GM21360 (cell line): ENCODE data around the gene MT1E.

Source experiments
- ATAC-seq: cut with Tn5 transposase; IDR thresholded peaks from one replicate; pipeline ENCODE4 v1.9.1; 2021; ENCODE audit warnings: mild to moderate bottlenecking, moderate library complexity; ENCODE audit not compliant: unreplicated experiment

The MT1E gene

GRCh38 chr16:56623637-56624036 lies 1.9 kb upstream of the MT1E start:
- ATAC-seq: no peak

- ATAC-seq: no peak
Measured at GRCh38 chr16:56625943-56626654, 518 bp downstream of the MT1E start.

- no peak for ATAC-seq
Measured at GRCh38 chr16:56626685-56627084, 1.1 kb downstream of the MT1E start.

- ATAC-seq: no peak
Measured at GRCh38 chr16:56628486-56629350, 3.1 kb downstream of the MT1E start.

GRCh38 chr16:56629531-56629930 lies 4.0 kb downstream of the MT1E start:
- no peak for ATAC-seq

GRCh38 chr16:56630134-56630533 lies 4.6 kb downstream of the MT1E start:
- ATAC-seq: peak; percentile 79

- ATAC-seq: no peak
Measured at GRCh38 chr16:56631197-56631596, 5.6 kb downstream of the MT1E start.

- ATAC-seq: no peak
Measured at GRCh38 chr16:56631832-56632155, 6.2 kb downstream of the MT1E start.

GRCh38 chr16:56632156-56632847 lies 6.7 kb downstream of the MT1E start, which contains the start of gene MT1M:
Gene MT1M, plus strand, starts transcription at chr16:56632659. Its CDS starts 73 bp downstream, at chr16:56632732.
- no peak for ATAC-seq

- ATAC-seq: no peak
Measured at GRCh38 chr16:56632848-56633365, 7.3 kb downstream of the MT1E start.

GRCh38 chr16:56633535-56633934 lies 8.0 kb downstream of the MT1E start:
- no peak for ATAC-seq

- no peak for ATAC-seq
Measured at GRCh38 chr16:56634715-56635440, 9.3 kb downstream of the MT1E start.

GRCh38 chr16:56635441-56635967 lies 9.9 kb downstream of the MT1E start:
- ATAC-seq: no peak

GRCh38 chr16:56636616-56637413 lies 11.2 kb downstream of the MT1E start:
- ATAC-seq: no peak

- ATAC-seq: no peak
Measured at GRCh38 chr16:56637814-56638750, 12.5 kb downstream of the MT1E start, which contains the start of gene MT1A. Gene MT1A, plus strand, starts transcription at chr16:56638666. Its CDS starts 73 bp downstream, at chr16:56638739.

GRCh38 chr16:56639045-56639444 lies 13.5 kb downstream of the MT1E start:
- ATAC-seq: no peak

GRCh38 chr16:56640076-56640475 lies 14.5 kb downstream of the MT1E start:
- no peak for ATAC-seq

- ATAC-seq: no peak
Measured at GRCh38 chr16:56641166-56641565, 15.6 kb downstream of the MT1E start.
